Measurements from ENCODE around the gene OAS2. TPM values are rescaled to one million over a fixed set of nuclear protein-coding genes. Genes with fewer than 3 reads are reported as not detected.

OAS2 gene
- total RNA-seq, 2 experiments from 2014 or later, result 244 to 245 TPM

DNA sequence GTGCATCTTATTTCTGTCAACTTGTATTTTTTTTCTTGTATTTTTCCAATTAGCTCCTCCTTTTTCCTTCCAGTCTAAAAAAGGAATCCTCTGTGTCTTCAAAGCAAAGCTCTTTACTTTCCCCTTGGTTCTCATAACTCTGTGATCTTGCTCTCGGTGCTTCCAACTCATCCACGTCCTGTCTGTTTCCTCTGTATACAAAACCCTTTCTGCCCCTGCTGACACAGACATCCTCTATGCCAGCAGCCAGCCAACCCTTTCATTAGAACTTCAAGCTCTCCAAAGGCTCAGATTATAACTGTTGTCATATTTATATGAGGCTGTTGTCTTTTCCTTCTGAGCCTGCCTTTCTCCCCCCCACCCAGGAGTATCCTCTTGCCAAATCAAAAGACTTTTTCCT lies 32.4 kb downstream of the OAS2 start:
- H3K27me3 Mint-ChIP-seq, result no peaks in the 10 kb centered on the region
- no peak overlapping the region for H3K4me3 Mint-ChIP-seq
- DNase-seq, result no peak
- H3K9me3 Mint-ChIP-seq, result peaks cover 3% of the 10 kb centered on the region
- POLR2A ChIA-PET, result interaction anchor here (1.5 kb wide), 1 partner anchor 18 kb away, joined by 4 read pairs; no protein-coding TSS in a partner anchor
- H3K4me1 Mint-ChIP-seq, result peaks cover 2% of the 10 kb centered on the region
- no peak for ATAC-seq (ENCODE audit: low read depth)
- H3K36me3 Mint-ChIP-seq, result peaks cover 58% of the 10 kb centered on the region
- peak overlapping the region; percentile 28 for H3K27ac Mint-ChIP-seq

DNA sequence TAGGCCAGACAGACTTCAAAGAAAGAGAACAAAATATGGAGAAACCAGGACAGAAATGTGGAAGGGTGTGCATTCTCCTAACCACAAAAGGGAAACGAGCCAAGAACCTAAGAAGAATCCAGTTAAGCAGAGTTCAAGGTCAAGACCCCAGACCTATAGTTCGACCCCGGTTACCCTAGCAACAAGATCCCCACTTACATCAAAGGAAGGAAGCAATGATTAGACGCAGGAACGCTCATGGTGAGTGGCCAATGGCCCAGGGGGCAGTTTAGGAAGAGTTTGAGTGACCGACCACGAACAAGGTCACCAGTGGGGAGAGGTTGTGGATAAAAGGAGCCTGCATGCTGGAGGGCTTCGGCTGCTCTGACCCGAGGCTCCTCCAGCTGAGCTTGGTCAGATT lies 36.2 kb downstream of the OAS2 start:
- POLR2A ChIA-PET, result no interaction called here
- Mint-ChIP-seq H3K4me1 (no peaks in the 10 kb centered on the region), H3K27me3 (peaks cover 2% of the 10 kb centered on the region), H3K36me3 (peaks cover 28% of the 10 kb centered on the region), H3K4me3 (no peak overlapping the region), H3K27ac (no peak overlapping the region), H3K9me3 (peaks cover 3% of the 10 kb centered on the region)
- DNase-seq (no peak), ATAC-seq (ENCODE audit: low read depth) (no peak)

- DNase-seq (no peak), ATAC-seq (ENCODE audit: low read depth) (no peak)
- Mint-ChIP-seq H3K27ac (no peak overlapping the region), H3K4me3 (no peak overlapping the region), H3K9me3 (no peaks in the 10 kb centered on the region), H3K4me1 (peaks cover 4% of the 10 kb centered on the region), H3K36me3 (peaks cover 6% of the 10 kb centered on the region), H3K27me3 (peaks cover 9% of the 10 kb centered on the region)
- POLR2A ChIA-PET, result no interaction called here
Observed at GRCh38 chr12:113016796-113017195, 38.5 kb downstream of the OAS2 start.

GRCh38 chr12:113019025-113019424 lies 40.7 kb downstream of the OAS2 start:
- no peak for DNase-seq
- Mint-ChIP-seq H3K36me3 (no peaks in the 10 kb centered on the region), H3K27ac (no peak overlapping the region), H3K9me3 (no peaks in the 10 kb centered on the region), H3K4me3 (no peak overlapping the region), H3K27me3 (peaks cover 9% of the 10 kb centered on the region), H3K4me1 (peaks cover 7% of the 10 kb centered on the region)
- POLR2A ChIA-PET, result no interaction called here
- no peak for ATAC-seq (ENCODE audit: low read depth)

DNA sequence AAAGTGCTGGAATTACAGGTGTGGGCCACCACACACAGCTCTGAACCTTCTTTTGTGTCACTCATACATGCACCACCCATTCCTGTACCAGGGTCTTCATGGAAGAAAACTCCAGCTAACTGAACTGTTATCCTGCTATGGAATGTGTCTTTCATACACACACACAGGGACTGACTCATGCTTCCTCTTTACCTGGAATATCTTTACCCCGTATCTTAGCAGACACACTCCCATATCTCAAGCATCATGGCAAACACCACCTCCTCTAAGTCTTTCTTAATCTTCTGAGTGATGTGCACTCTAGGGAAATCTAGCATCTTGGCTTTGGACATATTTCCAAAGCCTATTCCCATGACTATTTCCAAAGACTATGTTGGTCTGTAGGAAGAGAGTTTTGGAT lies 43.2 kb downstream of the OAS2 start:
- POLR2A ChIA-PET, result no interaction called here
- no peaks in the 10 kb centered on the region for H3K36me3 Mint-ChIP-seq
- H3K27ac Mint-ChIP-seq, result no peak overlapping the region
- no peaks in the 10 kb centered on the region for H3K9me3 Mint-ChIP-seq
- DNase-seq (no peak), ATAC-seq (ENCODE audit: low read depth) (no peak)
- peaks cover 7% of the 10 kb centered on the region for H3K4me1 Mint-ChIP-seq
- H3K4me3 Mint-ChIP-seq, result no peak overlapping the region
- H3K27me3 Mint-ChIP-seq, result peaks cover 6% of the 10 kb centered on the region

DNA sequence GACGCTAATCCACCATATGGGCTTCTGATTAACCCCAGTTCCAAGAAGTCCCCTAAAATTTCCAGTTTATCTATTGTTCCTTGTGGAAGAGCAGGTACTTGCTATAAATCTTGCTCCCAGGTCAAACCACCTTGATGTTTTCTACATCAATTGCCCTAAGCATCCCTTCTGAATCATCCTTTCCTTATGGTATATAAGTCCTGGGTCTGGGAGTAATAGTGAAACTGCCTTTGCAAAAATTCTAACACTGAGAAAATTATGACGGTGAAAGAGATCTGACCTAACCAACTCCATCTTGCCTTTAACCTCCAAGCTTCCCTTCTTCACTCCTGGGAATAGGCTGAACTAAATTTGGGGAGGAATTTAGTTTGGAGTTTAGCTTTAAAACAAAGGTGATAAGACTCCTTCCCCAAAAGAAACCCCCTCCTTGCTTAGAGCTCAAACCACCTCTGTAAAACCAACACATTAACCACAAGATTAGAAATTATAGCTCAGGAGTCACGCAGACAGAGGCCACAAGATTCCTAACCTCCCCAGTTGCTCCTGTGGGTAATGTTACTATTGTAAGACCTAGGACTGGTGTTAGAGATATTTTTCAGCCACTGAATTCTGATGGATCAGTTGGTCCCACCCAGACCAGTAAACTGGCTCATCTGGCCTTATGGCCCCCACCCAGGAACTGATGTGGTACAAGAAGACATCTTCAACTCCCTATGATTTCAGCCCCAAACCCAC lies 44.4 kb downstream of the OAS2 start:
- DNase-seq (no peak), ATAC-seq (ENCODE audit: low read depth) (no peak)
- no peak overlapping the region for H3K27ac Mint-ChIP-seq
- no peaks in the 10 kb centered on the region for H3K36me3 Mint-ChIP-seq
- H3K27me3 Mint-ChIP-seq, result peaks cover 6% of the 10 kb centered on the region
- POLR2A ChIA-PET, result no interaction called here
- H3K9me3 Mint-ChIP-seq, result no peaks in the 10 kb centered on the region
- peaks cover 7% of the 10 kb centered on the region for H3K4me1 Mint-ChIP-seq
- no peak overlapping the region for H3K4me3 Mint-ChIP-seq

GRCh38 chr12:113027726-113028125 lies 49.4 kb downstream of the OAS2 start:
- H3K9me3 Mint-ChIP-seq, result no peaks in the 10 kb centered on the region
- no peaks in the 10 kb centered on the region for H3K36me3 Mint-ChIP-seq
- H3K27ac Mint-ChIP-seq, result no peak overlapping the region
- DNase-seq (no peak), ATAC-seq (ENCODE audit: low read depth) (no peak)
- H3K4me3 Mint-ChIP-seq, result no peak overlapping the region
- peaks cover 5% of the 10 kb centered on the region for H3K4me1 Mint-ChIP-seq
- POLR2A ChIA-PET, result no interaction called here
- H3K27me3 Mint-ChIP-seq, result peaks cover 18% of the 10 kb centered on the region

DNA sequence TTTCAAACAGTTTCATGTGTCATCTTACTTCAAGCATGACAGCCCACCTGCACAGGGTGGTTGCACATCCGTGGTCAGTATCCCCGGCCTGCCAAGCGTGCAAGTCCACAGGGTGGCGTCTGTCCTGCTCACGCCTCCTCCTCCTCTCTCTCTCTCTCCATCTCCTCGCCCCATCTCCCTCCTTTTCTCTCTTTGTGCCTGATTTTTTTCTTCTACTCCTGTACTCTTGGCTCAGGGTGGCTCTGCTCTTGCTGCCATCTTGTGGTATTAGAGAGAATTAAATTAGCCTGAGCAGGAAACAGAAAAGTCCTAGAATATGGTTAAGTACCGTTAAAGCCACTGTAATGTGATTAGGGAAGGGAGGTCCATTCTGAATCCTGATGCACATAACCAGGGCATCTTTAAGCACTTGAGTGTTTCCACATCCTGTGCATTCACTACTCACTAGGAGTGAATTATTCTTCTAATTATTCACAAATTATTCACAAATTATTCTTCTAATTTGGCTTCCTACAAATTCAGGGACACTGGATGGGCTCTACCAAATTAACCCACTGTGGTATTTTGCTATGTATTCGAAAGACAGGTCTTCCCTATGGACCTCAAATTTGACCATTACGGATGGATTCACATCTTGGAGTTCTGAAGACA lies 52.7 kb downstream of the OAS2 start:
- Mint-ChIP-seq H3K4me1 (peaks cover 3% of the 10 kb centered on the region), H3K36me3 (no peaks in the 10 kb centered on the region), H3K4me3 (no peak overlapping the region), H3K27ac (no peak overlapping the region), H3K27me3 (peaks cover 18% of the 10 kb centered on the region), H3K9me3 (no peaks in the 10 kb centered on the region)
- POLR2A ChIA-PET, result no interaction called here
- no peak for ATAC-seq (ENCODE audit: low read depth)
- no peak for DNase-seq

GRCh38 chr12:113039911-113040445 lies 61.7 kb downstream of the OAS2 start:
- no peaks in the 10 kb centered on the region for H3K4me1 Mint-ChIP-seq
- POLR2A ChIA-PET, result no interaction called here
- no peak for ATAC-seq (ENCODE audit: low read depth)
- no peak for DNase-seq
- H3K36me3 Mint-ChIP-seq, result no peaks in the 10 kb centered on the region
- no peak overlapping the region for H3K4me3 Mint-ChIP-seq
- H3K27me3 Mint-ChIP-seq, result peaks cover 7% of the 10 kb centered on the region
- H3K27ac Mint-ChIP-seq, result no peak overlapping the region
- H3K9me3 Mint-ChIP-seq, result no peaks in the 10 kb centered on the region

DNA sequence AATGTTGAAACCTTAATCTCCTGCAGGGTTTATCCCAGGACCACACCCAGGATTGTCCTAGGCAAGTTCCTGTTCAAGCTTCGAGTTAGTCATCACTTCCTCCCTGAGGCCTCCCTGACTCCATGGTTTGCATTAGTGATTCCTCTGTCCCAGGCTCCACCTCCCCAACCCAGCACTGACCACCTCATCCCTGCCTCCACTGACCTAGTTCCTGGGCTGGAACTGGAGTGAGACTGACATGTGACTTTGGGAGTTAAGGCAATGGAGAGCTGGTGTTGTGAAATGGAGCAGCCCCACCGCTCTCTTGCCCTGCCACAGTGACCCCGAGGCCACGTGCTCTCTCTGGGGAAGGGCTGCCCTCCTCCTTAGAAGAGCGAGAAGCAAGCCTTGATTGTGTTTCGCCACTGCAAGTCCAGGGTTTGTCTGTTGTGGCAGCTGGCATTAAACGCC lies 62.4 kb downstream of the OAS2 start:
- Mint-ChIP-seq H3K36me3 (no peaks in the 10 kb centered on the region), H3K4me1 (no peaks in the 10 kb centered on the region), H3K27me3 (peaks cover 11% of the 10 kb centered on the region), H3K27ac (no peak overlapping the region), H3K4me3 (no peak overlapping the region), H3K9me3 (no peaks in the 10 kb centered on the region)
- DNase-seq (no peak), ATAC-seq (ENCODE audit: low read depth) (no peak)
- POLR2A ChIA-PET, result no interaction called here

- POLR2A ChIA-PET, result no interaction called here
- Mint-ChIP-seq H3K27me3 (peaks cover 12% of the 10 kb centered on the region), H3K9me3 (no peaks in the 10 kb centered on the region), H3K27ac (no peak overlapping the region), H3K4me1 (no peaks in the 10 kb centered on the region), H3K4me3 (no peak overlapping the region), H3K36me3 (no peaks in the 10 kb centered on the region)
- ATAC-seq (ENCODE audit: low read depth) (no peak), DNase-seq (no peak)
Observed at GRCh38 chr12:113041560-113041959, 63.2 kb downstream of the OAS2 start.

- POLR2A ChIA-PET, result no interaction called here
- DNase-seq (no peak), ATAC-seq (ENCODE audit: low read depth) (no peak)
- no peak overlapping the region for H3K4me3 Mint-ChIP-seq
- peaks cover 14% of the 10 kb centered on the region for H3K27me3 Mint-ChIP-seq
- no peaks in the 10 kb centered on the region for H3K4me1 Mint-ChIP-seq
- no peaks in the 10 kb centered on the region for H3K36me3 Mint-ChIP-seq
- H3K27ac Mint-ChIP-seq, result no peak overlapping the region
- H3K9me3 Mint-ChIP-seq, result no peaks in the 10 kb centered on the region
Observed at GRCh38 chr12:113043240-113043639, 64.9 kb downstream of the OAS2 start.

- H3K36me3 Mint-ChIP-seq, result no peaks in the 10 kb centered on the region
- no peak overlapping the region for H3K27ac Mint-ChIP-seq
Observed at GRCh38 chr12:113044516-113044915, 66.2 kb downstream of the OAS2 start.

GRCh38 chr12:113048716-113049127 lies 70.4 kb downstream of the OAS2 start:
- DNase-seq (no peak), ATAC-seq (ENCODE audit: low read depth) (peak; percentile 71)
- H3K27me3 Mint-ChIP-seq, result peaks cover 17% of the 10 kb centered on the region
- H3K4me3 Mint-ChIP-seq, result no peak overlapping the region
- no peaks in the 10 kb centered on the region for H3K36me3 Mint-ChIP-seq
- H3K9me3 Mint-ChIP-seq, result no peaks in the 10 kb centered on the region
- peaks cover 3% of the 10 kb centered on the region for H3K4me1 Mint-ChIP-seq
- POLR2A ChIA-PET, result no interaction called here
- H3K27ac Mint-ChIP-seq, result no peak overlapping the region

More at GRCh38 chr12:113044516-113044915, 66.2 kb downstream of the OAS2 start:
- DNase-seq (no peak), ATAC-seq (ENCODE audit: low read depth) (no peak)
- Mint-ChIP-seq H3K4me3 (no peak overlapping the region), H3K27me3 (peaks cover 14% of the 10 kb centered on the region), H3K9me3 (no peaks in the 10 kb centered on the region), H3K4me1 (peaks cover 3% of the 10 kb centered on the region)
- POLR2A ChIA-PET, result no interaction called here

Measured in activated naive CD8-positive, alpha-beta T cell treated with anti-CD3 and anti-CD28 coated beads, Interleukin-2, amount 10 ng/mL, durations not matched to agents 7 days and 5 days (primary cell).